KBM-7 (cell line): Measurements from ENCODE around the gene RAB7B.

ENCODE experiments used
- DNase-seq: peaks from one replicate; pipeline ENCODE4 v3.0.0-alpha.2; 2015
- in situ Hi-C: fragments of 300-500 bp; cut with MboI; formaldehyde crosslinking; loops from 2 replicates; pipeline ENCODE4 v1.14.3; 2020; ENCODE audit warnings: low sequenced_read_pairs, low pct_unique_long_range_greater_than_20kb, mixed read lengths

Gene RAB7B

GRCh38 chr1:205936846-205937586, 66.2 kb downstream of the RAB7B start:
- in situ Hi-C loops = no loop called here
- DNase-seq = no peak

- DNase-seq = no peak
- in situ Hi-C loops = no loop called here
Measured at GRCh38 chr1:205936311-205936710, 66.9 kb downstream of the RAB7B start.

DNA sequence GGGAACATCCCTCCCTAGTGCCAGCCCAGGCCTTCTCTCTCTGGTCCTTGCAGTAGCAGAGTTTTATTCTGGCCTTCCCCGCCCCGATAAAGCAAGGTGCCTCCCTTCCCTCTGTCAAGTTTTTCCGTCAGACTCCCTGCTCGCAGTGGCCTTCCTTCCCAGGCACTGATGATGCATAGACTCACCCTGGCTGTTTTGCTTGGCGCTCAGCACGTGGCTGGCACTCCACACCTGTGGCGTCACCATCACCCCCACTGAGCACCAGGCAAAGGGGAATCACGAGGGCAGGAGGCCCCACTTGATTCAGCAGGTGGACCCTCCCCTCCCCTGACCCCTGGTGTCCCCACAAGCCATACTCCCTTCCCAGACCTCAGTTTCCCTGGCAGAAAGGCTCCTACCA, 67.3 kb downstream of the RAB7B start:
- in situ Hi-C loops = no loop called here

GRCh38 chr1:205934788-205935187, 68.4 kb downstream of the RAB7B start:
- in situ Hi-C loops = no loop called here
- DNase-seq = no peak

More for the DNA sequence above, 67.3 kb downstream of the RAB7B start:
- DNase-seq = no peak

GRCh38 chr1:205933671-205934618, 69.2 kb downstream of the RAB7B start:
- no peak for DNase-seq
- in situ Hi-C loops = no loop called here

DNA sequence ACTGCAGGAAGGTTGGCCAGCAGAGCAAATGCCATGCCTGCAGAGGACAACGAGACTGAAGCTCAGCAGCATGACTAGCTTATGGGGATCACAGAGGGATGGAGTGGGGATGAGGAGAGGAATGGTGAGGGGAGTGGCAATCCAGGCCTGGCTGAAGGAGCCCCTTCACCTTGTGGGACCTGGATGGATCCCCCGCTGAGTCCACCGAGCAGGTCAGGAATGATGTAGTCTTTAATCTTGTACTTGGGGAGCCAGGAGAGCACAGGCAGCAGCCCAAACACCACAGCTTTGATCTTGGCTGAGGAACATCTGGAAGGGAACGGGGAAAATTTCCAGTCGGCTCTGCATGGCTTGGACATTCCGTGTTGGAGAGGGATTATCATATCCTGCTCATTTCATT, 70.4 kb downstream of the RAB7B start:
- no peak for DNase-seq
- in situ Hi-C loops = no loop called here

DNA sequence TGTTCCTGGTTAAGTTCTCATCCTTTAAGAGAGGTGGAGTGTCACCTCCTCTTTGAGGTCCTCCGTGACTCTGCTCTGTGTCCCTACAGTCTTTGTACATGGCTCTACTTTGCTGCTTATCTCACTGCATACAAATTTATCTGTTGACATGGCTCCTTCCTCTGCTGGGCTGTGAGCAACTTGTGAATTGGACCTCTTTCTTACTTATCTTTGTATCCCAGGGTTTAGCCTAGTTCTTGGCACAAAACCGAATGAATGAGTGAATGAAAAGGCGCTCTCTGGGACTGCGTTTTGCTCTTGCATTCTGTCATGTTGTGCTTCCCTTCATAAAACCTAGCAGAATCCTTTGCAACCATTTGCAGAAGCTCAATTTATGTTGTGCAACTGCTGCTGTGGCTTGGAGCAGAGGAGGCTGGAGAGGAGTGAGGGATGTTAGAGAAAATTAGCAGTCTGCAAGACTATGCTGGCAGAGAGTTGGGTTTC, 72.4 kb downstream of the RAB7B start:
- in situ Hi-C loops = no loop called here
- DNase-seq = peak; percentile 49

DNA sequence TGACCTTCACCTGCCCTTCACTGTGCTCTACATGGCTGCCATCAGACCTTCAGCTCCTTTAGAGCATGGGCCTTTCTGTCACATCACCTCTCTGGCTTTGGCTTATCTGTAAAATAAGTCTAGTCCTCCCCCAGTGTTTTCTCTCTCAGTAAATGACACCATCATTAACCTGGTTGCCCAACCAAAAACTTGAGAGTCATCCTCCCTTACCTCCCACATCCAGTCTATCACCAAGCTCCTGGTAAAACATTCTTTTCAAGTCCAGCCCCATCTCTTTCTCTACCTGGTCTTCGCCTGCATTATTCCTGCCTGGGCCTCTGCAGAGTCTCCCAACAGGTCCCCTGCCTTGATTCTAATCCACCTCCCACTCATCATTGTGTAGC, 73.0 kb downstream of the RAB7B start:
- DNase-seq = no peak
- in situ Hi-C loops = no loop called here

GRCh38 chr1:205929496-205930194, 73.5 kb downstream of the RAB7B start:
- in situ Hi-C loops = no loop called here
- no peak for DNase-seq

DNA sequence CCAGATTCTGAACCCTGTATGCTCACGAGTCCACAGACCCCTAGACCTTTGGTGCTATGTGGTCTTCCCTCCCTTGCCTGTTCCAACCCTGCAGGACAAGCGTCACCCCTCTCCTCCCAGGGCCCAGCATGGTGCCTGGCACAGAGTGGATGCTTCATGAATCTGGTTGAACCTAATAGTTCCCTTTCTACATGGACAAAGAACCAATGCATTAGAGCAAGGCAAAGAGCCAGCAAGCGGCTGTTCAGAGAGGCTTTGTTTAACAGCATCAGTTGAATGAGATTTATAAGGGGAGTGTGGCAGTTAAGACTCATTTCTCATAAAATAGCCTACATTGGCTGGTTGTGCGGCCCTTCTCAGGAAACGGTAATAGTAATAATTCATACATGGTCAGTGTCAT, 74.9 kb downstream of the RAB7B start:
- in situ Hi-C loops = no loop called here
- no peak for DNase-seq

GRCh38 chr1:205927676-205928075, 75.5 kb downstream of the RAB7B start:
- in situ Hi-C loops = no loop called here
- no peak for DNase-seq

DNA sequence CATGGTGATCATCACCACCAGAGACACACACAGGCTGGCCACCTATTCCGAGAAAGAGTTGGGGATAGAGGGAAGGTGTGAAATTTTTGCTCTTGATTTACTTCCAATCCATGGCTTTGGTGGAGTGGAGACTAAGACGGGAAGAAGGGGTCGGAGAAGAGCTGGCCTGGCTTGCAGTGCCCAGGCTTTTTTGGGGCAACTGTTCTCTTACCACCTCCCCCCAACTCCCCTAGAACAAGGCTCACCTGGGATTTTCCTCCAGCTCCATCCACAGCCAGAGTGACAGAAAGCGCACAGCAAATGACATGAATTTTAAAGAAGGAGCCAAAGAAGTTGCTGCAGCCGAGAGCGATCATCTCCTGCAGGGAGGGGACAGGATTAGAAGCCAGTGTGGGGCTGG, 75.9 kb downstream of the RAB7B start:
- DNase-seq = no peak
- in situ Hi-C loops = no loop called here
